Neural crest cell (in vitro differentiated cells): ENCODE results near the gene MEPCE. TPM values are rescaled to one million over a fixed set of nuclear protein-coding genes. Genes with fewer than 3 reads are reported as not detected.

ENCODE experiments used
- DNase-seq: peaks from one replicate; pipeline ENCODE4 v3.0.0; 2021; ENCODE audit warnings: low read depth, mixed read lengths, low spot score
- H3K27ac Mint-ChIP-seq: one replicate; pipeline ENCODE4 v1.8.0; 2021; ENCODE audit warnings: mild to moderate bottlenecking, mixed read lengths; ENCODE audit not compliant: unreplicated experiment
- H3K27me3 Mint-ChIP-seq: 2 replicates; pipeline ENCODE4 v1.8.0; 2021; ENCODE audit warnings: low read depth, mild to moderate bottlenecking, mixed read lengths
- H3K36me3 Mint-ChIP-seq: 2 replicates; pipeline ENCODE4 v1.8.0; 2021; ENCODE audit warnings: low read depth, mild to moderate bottlenecking, mixed read lengths
- H3K4me1 Mint-ChIP-seq: 2 replicates; pipeline ENCODE4 v1.8.0; 2021; ENCODE audit warnings: mixed read lengths
- H3K4me3 Mint-ChIP-seq: one replicate; pipeline ENCODE4 v1.8.0; 2021; ENCODE audit warnings: mild to moderate bottlenecking, mixed read lengths
- H3K9me3 Mint-ChIP-seq: 2 replicates; pipeline ENCODE4 v1.8.0; 2021; ENCODE audit warnings: mixed read lengths
- total RNA-seq: library from RNA; stranded (reverse); gene quantifications from 2 replicates; pipeline ENCODE4 v1.2.1, GENCODE V29; 2021
- TF ChIP-seq, protein P1 (sequence below): fragments of 200-600 bp; sonication (generic); conservative IDR thresholded peaks from 2 replicates; pipeline ENCODE4 v1.5.0; 2021; ENCODE audit warnings: antibody characterized with exemption, mild to moderate bottlenecking

Gene MEPCE
- total RNA-seq, 1 donor from 2014 or later: 49.8 TPM

- Mint-ChIP-seq H3K27ac (no peak overlapping the region), H3K4me3 (no peak overlapping the region), H3K4me1 (peaks cover 3% of the 10 kb centered on the region), H3K36me3 (no peaks in the 10 kb centered on the region), H3K27me3 (no peaks in the 10 kb centered on the region), H3K9me3 (no peaks in the 10 kb centered on the region)
- DNase-seq: no peak
- TF ChIP-seq, protein P1, sequence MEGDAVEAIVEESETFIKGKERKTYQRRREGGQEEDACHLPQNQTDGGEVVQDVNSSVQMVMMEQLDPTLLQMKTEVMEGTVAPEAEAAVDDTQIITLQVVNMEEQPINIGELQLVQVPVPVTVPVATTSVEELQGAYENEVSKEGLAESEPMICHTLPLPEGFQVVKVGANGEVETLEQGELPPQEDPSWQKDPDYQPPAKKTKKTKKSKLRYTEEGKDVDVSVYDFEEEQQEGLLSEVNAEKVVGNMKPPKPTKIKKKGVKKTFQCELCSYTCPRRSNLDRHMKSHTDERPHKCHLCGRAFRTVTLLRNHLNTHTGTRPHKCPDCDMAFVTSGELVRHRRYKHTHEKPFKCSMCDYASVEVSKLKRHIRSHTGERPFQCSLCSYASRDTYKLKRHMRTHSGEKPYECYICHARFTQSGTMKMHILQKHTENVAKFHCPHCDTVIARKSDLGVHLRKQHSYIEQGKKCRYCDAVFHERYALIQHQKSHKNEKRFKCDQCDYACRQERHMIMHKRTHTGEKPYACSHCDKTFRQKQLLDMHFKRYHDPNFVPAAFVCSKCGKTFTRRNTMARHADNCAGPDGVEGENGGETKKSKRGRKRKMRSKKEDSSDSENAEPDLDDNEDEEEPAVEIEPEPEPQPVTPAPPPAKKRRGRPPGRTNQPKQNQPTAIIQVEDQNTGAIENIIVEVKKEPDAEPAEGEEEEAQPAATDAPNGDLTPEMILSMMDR: no peak
These were observed 25.6 kb downstream of the MEPCE start for GRCh38 chr7:100455206-100455605.

DNA sequence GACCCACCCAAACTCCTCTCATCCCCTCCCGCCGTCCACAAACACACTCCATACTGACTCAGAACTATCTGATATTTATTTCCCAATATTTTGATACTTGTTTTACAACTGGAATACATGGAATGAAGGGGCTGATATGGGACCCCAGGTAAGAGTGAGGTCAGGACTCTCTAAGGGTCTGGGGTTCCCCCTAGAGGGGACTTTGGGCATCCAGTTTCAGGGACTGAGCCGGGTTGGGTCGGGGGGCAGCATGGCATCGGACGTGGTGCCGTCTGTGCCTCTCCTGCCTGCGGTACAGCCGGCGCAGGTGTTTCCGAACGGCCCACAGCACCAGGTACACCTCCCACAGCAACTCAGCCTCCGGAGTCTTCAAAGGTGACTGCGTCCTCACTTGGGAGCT is 26.9 kb downstream of the MEPCE start:
- Mint-ChIP-seq H3K4me1 (peaks cover 3% of the 10 kb centered on the region), H3K4me3 (no peak overlapping the region), H3K9me3 (no peaks in the 10 kb centered on the region), H3K36me3 (no peaks in the 10 kb centered on the region), H3K27me3 (no peaks in the 10 kb centered on the region), H3K27ac (no peak overlapping the region)
- TF ChIP-seq, protein P1: no peak
- DNase-seq: no peak

- H3K4me3 Mint-ChIP-seq: no peak overlapping the region
- DNase-seq: no peak
- H3K4me1 Mint-ChIP-seq: peaks cover 3% of the 10 kb centered on the region
- no peaks in the 10 kb centered on the region for H3K36me3 Mint-ChIP-seq
- H3K9me3 Mint-ChIP-seq: no peaks in the 10 kb centered on the region
- no peaks in the 10 kb centered on the region for H3K27me3 Mint-ChIP-seq
- TF ChIP-seq, protein P1: no peak
- H3K27ac Mint-ChIP-seq: no peak overlapping the region
These were observed 27.4 kb downstream of the MEPCE start for GRCh38 chr7:100457033-100457432.

GRCh38 chr7:100464210-100464660 is 34.6 kb downstream of the MEPCE start, which contains the start of gene SPACDR:
Gene SPACDR, minus strand, starts transcription at chr7:100464260. Its CDS starts 235 bp downstream, at chr7:100464025.
- Mint-ChIP-seq H3K27me3 (no peaks in the 10 kb centered on the region), H3K36me3 (no peaks in the 10 kb centered on the region), H3K9me3 (no peaks in the 10 kb centered on the region), H3K27ac (peak within 1 kb of the TSS; percentile 85), H3K4me3 (no peak within 1 kb of the TSS), H3K4me1 (peaks cover 8% of the 10 kb centered on the region)
- no peak for DNase-seq
- TF ChIP-seq, protein P1: no peak

GRCh38 chr7:100464791-100465190 is 35.2 kb downstream of the MEPCE start:
- Mint-ChIP-seq H3K27ac (no peak overlapping the region), H3K4me1 (peaks cover 8% of the 10 kb centered on the region), H3K4me3 (no peak overlapping the region)

More at GRCh38 chr7:100464791-100465190, 35.2 kb downstream of the MEPCE start:
- TF ChIP-seq, protein P1: no peak
- no peaks in the 10 kb centered on the region for H3K9me3 Mint-ChIP-seq
- no peaks in the 10 kb centered on the region for H3K27me3 Mint-ChIP-seq
- no peaks in the 10 kb centered on the region for H3K36me3 Mint-ChIP-seq
- no peak for DNase-seq
